Measurements from ENCODE around the gene HCFC1. TPM values are rescaled to one million over a fixed set of nuclear protein-coding genes. Genes with fewer than 3 reads are reported as not detected.

The HCFC1 gene
- total RNA-seq, 1 donor from 2014 or later: 25.4 TPM

DNA sequence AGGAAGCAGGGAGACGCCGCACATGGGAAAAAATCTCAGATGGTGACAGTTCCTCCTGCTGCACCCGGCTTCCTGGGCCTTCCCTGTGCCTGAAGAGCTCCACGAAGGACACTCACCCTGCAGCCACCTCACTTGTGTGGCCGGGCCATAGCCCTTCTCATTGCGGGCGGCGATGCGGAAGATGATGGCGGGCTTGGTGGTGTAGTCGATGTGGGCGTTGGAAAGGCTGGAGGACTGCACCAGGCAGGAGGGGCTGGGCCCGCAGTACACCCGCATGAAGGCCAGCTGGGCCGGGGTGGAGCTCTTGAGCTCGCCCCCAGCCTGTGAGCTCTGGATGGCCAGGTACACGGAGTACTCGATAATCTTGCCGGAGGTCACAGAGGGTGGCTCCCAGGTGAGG, 21.5 kb downstream of the HCFC1 start:
- no peak for ATAC-seq
- intact Hi-C loops (cut with DNase I): no loop called here
- peak; percentile 9 for DNase-seq (ENCODE audit: missing footprints)

DNA sequence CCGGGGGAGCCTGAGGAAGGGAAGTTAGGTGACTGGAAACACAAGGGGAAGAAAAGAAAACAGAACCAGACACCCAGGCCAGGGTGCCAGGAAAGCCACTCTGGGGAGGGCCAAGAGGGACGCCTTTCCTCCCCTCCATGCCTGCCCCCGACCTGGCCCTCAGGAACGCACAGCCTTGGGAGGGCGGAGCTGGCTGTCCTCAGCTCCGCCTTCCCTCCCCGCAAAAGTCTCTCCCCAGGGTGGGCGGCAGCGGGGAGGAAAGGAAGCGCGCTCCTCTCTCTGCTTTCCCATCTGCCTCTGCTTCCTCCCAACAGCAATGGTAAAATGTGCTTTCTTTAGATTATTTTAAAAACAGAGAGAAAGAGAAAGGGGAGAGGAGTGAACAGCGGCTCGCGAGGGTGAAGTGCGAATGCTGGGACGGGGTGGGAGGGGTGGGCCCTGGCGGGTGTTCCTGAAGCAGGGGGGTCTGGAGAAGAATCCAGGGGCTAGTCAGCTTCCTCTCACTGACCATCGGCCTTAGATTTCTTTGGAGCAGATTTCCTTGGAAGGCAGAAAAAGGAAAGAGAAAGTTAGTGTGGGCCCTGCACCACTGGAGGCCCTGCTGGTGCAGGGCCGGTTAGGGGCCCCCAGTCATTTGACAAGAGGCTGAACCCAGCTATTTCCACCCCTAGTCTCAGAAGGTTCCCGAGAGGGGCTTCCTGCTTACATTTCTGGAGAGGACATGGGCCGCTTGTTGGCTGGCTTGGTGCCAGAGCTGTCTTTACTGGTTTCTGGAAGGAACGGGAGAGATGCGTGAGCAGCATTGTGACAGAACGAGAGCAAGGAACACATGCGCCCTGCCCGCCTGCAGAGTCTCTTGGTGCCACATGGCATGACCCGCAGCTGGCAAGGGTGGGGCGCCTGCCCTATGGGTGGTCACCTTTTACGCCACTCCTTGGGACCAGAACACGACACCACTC, 22.5 kb downstream of the HCFC1 start:
- ATAC-seq (no peak), DNase-seq (ENCODE audit: missing footprints) (no peak)
- intact Hi-C loops (cut with DNase I): no loop called here

DNA sequence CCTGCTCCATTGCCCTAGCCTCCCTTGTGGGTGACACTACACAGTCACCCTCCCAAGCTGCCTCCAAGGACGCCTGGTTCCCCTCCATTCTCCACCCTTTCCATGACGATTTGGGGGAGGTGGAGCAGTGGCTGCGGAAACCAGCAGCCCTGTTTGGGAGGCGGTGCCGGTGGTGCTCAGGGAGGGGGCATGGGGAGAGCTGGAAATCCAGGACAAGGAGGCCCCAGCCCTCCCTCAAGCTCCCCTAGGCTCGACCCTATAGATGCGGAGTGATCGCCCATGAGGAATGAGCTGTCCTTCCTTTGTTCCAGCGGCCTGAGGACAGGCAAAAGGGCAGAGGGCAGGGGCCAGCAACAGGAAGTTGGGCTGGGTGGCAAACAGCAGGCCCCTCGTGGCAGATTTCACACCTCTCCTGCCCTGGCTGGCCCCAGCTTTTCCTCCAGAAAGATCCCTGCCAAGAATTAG, 23.6 kb downstream of the HCFC1 start:
- DNase-seq (ENCODE audit: missing footprints) (no peak), ATAC-seq (no peak)
- intact Hi-C loops (cut with DNase I): no loop called here

DNA sequence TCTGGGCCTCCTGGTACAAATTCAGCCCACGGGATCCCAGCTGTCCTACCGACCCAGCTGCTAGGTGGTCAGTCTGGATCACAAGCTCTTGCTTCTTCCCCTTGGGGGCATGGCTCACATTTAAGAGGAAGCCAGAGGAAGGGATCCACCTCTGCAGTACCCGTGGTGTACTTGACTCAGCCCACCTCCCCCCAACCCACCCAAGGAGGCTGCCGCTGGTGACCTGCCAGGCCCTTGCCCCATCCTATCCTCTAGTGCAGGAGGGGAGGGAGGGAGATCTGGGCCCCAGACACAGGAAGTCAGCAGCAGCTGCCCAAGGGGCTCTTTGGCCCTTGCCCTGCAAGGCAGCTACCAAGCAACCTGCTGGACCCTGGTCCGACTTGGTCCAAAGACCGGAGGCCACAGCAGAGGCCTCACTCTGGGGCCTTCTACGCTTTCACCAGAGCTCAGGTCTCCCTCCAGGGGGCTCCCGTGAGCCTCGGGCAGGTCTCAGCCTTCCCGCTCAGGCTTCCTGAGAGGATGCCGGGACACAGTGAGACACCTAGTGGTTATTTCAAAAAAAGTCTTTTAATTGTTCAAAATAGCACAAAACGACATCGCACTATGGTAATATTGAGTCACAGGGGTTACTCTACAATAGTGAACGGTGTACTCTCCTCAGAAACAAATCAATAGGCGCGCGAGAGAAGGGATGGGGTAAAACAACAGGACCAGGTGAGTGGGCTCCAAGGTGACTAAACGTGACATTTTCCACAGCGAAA, 24.4 kb downstream of the HCFC1 start:
- intact Hi-C loops (cut with DNase I): no loop called here
- peak; percentile 77 for ATAC-seq
- peak; percentile 84 for DNase-seq (ENCODE audit: missing footprints)

DNA sequence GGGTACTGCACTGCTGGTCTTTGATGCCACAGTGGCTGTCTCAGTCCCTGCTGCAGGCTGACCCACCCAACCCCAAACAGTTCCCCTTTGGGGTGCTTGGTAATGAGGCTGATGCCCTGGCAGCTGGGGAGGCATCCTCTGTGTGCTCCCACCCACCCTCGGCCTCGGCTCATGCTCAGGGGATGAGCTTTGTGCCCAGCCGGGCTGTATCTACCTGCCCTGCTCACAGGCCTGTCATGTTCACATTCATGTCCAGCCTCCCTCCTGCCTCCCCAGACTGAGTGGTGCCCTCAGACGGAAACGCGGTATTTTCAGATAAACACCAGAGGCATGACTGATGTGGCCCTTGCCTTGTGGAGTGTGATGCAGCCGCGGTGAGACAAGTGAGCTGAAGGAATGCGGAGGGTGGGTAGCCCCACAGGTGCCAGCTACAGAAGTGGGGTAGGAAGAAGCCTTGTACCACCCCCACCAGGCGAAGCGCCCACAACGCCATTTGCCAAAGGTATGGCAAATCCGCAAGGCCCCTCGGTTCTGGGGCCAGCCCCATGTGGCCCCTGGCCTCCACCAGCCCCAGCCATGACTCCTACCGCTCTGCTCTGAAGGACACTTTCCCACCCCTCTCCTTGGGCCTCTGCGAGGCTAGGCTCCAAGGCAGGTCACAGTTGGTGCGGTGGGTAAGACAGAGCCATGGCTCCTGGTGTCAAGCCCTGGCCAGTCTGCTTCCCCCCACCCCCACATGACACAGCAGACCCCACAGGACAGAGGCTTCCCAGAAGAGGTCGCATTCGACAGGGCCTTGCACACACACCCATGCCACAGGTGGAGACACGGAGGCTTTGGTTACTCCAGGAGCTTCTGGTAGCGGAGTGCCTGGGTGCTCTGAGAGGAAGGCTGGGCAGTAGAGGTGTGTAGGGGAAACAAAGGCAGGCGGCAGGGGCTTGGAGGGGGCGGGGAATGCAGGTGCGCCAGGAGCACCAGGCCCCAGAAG, 25.4 kb downstream of the HCFC1 start:
- ATAC-seq: no peak
- intact Hi-C loops (cut with DNase I): no loop called here
- DNase-seq (ENCODE audit: missing footprints): peak; percentile 45

DNA sequence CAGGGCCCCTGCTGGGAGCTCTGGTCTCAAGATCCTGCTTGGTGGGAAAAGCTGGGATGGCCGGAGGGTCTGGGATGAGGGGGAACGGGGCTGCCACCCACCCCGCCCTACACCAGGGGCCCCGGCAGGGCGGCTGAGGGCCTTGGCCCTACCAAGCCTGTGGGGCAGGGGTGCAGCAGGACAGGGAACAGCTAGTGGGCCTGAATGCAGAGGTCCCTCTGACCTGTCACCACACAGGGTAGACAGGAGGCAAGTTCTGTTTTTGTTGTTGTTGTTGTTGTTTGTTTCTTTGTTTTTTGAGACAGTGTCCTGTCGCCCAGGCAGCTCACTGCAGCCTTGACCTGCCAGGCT, 26.8 kb downstream of the HCFC1 start:
- no peak for DNase-seq (ENCODE audit: missing footprints)
- intact Hi-C loops (cut with DNase I): no loop called here
- ATAC-seq: peak; percentile 15

DNA sequence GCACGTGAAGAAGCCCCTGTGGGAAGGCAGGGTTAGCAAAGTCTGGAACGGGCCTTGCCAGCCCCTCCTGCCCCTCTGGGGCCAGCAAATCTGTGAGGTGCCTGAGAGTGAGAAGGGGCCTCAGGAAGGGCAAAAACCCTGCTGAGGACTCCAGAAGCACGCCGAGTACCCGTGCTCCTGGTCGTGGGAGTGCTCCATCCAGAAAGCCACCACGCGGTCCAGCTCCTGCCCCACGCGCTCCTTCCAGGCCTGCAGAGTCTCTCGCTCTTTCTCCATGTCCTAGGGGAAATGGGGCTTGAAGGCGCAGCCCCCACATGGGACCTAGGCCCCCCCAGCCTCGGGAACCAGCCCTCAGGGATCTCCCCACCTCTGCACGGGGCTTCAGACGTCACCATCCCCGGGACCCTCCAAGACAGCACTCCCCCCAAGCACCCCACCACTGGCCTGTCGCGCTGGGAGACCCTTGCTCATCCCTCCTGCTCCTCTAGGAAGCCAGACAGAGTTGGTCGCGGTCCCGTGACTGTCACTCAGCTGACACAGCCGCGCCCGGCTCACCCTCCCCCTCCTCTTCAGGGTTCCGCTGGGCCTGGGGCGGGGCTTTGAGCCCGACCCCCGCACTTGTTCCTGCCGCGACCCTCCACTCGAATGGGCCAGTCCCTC, 27.3 kb downstream of the HCFC1 start, which contains the start of gene RENBP:
Gene RENBP, minus strand, starts transcription at position 504 of the 660 bp plus-strand sequence. Its CDS starts 33 bp downstream, at position 471.
- peak; percentile 64 for ATAC-seq
- intact Hi-C loops (cut with DNase I): no loop called here
- DNase-seq (ENCODE audit: missing footprints): peak; percentile 84

DNA sequence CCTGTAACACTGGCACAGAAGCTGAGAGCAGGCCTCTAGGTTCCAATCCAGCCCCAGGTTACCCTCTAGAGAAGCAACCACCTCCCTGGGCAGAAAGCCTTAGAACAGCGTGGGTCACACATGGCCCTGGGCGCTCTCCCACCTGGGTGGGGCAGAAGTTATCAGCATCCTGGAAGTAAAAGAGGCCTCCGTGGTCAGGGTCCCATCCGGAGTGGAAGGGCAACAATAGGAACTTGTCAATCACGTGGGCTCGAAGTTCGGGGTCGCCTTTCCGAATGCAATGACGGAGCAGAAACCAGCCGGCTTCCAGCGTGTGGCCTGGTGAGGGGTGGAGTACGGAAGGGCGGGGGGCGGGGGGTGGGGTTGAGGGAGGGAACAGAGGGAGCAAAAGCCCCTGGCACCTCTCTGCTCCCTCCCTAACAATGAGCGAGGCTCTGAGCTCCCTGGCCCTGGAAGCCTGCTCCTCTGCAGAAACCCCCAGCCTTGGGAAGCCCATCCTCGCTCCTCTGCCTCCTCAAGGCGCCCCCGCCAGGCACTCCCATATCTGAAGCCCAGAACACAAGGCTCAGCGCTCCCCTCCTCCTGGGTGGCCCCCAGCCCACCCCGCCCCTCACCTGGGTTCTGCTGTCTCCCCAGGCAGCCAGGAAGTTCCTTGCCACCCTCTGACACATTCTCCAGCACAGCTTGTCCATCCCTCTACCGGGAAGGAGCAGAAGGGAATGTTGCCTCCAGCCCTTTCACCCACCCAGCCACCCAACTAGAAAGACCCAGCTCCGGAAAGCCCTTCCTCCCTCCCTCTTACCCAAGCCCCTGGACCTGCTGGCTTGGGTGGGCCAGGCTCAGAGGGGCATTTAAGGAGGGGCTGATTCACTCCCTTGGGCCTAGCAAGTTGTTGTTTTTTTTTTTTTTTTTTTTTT, 30.0 kb downstream of the HCFC1 start:
- ATAC-seq: no peak
- intact Hi-C loops (cut with DNase I): no loop called here
- DNase-seq (ENCODE audit: missing footprints): no peak

DNA sequence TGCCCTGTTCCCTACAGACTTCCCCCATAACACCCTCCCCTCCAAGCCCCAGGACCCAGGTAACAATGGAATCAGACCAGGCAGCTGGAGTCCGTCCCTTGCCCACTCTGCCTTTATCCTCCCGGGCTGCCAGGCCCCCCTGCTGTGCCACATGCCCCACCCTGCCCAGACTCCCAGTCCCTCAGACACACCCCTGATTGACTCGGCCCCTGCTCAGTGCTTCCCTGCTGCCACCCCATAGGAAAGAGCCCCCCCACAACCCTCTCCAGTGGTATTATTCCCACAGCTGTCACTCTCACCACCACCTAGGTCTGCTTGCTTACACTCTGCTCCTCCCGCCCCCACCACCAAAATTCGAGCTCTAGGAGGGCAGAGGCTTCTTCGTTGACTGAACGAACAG, 32.0 kb downstream of the HCFC1 start:
- DNase-seq (ENCODE audit: missing footprints): no peak
- ATAC-seq: no peak
- intact Hi-C loops (cut with DNase I): no loop called here

DNA sequence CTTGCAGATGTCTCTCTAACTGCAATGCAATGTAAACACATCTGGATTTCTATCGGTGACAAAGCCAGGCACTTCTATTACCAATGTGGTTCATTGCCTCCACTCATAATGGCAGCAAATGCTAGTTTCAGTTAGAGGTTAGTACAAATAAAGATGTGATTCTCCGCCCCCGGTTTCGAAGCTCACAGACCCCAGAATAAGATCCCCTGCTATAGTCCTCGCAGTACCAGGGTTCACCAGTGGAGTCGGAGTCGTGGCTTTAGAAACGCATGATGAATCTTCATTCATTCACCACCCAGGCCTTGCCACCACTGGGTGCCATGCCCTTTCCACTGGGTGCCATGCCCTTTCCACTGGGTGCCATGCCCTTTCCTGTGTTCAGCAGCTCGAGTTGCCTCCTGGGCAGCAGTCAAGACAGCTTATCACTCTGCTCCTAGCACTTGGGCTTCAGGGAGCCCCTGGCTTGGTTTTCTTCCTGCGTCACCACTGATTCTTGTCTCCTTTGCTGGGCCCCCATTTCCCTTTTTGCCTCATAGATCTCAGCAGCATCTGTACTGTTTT, 33.3 kb downstream of the HCFC1 start:
- intact Hi-C loops (cut with DNase I): no loop called here
- ATAC-seq: no peak
- DNase-seq (ENCODE audit: missing footprints): no peak

DNA sequence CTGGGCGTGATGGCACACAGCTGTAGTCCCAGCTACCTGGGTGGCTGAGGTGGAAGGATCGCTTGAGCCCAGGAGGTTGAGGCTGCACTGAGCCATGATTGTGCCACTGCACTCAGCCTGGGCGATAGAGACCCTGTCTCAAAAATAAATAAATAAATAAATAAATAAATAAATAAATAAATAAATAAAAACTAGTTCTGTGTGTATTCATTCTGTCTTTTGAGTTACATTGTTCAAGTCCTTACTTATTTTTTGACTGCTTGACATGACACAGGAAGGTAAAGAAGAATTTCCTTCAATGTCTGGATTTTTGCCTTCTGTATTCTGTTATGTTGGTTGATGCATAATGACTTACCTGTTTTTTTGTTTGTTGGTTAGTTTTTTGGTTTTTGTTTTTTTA, 34.6 kb downstream of the HCFC1 start:
- intact Hi-C loops (cut with DNase I): no loop called here
- DNase-seq (ENCODE audit: missing footprints): no peak
- no peak for ATAC-seq

DNA sequence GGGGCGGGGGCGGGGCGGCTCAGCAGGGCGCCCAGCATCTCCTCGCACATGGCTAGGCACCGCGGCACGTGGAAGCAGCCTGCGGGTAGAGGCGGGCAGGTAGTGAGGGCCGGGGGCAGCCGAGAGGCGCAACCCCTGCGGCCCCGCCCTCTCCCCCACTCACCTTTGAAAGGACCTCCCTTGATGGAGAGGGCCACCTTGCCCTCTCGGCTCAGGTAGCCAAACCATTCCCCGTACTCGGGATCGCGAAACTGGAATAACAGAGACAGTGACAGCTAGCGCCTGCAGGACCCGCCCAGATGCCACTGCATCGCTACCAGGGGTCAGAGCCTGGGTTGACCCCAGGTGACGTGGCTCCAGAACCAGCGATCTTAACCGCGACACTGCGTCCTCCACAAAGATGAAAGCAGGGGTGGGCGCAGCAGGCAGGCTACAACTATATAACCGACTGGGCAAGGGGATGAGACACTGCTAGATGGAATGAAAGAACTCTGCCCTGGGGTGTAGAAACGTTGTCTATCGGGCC, 36.2 kb downstream of the HCFC1 start:
- intact Hi-C loops (cut with DNase I): no loop called here
- ATAC-seq (no peak), DNase-seq (ENCODE audit: missing footprints) (no peak)

DNA sequence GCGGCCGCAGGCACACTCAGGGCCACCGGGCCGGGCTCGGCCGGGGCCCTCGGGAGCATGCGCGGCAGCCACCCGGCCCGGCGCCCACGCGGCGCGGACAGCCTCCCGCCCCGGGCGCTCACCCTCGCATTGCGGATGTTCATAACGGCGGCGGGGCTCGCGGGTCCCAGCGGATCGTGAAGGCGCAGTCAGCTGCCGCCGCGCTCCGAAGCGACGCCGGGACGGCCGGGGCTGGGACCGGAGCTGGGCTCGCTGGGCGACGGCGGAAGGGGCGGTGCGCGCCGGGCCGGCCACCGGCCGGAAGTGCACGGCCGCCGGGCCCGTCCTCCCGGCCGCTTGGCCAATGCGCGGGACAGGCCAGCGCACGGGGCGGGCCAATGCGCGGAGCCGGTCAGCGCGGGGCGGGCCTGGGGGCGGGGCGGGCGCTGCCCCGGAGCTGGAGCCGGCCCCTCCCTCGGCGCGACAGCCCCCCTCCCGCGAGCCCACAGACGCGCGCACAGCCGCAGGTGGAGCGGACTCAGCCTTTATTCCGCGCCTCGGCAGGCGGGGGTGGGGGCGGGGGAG, 36.8 kb downstream of the HCFC1 start, which contains the start of gene NAA10:
Gene NAA10, minus strand, starts transcription at position 276 of the 564 bp plus-strand sequence. Its CDS starts 133 bp downstream, at position 143.
- DNase-seq (ENCODE audit: missing footprints) (peak; percentile 81), ATAC-seq (peak; percentile 99)
- intact Hi-C loops (cut with DNase I): no loop called here

DNA sequence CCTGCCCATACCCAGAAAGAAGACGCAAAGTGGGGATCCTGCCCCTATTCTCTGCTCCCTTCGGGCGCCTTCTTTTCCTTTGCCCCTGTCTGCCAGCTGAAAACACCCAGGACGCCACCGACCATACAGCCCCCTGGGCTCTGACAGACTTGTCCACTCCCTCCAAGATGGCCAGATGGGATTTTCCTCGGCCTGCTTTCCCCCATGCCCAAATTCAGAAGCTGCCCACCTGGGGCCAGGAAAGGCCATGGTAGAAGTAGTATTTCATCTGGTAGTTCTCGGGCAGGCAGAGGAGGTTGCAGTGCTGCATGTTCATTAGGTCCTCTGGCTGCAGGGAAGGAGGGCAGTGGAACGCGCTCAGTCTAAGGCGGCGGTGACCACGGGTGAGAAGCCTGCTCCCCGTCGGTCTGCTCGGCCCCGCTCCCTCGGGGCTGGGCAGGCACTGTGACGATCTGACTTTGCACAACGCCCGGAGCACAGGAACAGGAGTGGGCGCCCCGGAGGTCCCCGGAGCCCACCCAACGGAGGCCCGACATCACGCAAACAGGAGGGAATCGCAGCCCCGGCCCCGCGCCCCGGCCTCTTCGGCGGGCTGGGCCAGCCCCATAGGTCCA, 37.4 kb downstream of the HCFC1 start:
- no peak for ATAC-seq
- intact Hi-C loops (cut with DNase I): no loop called here
- no peak for DNase-seq (ENCODE audit: missing footprints)

DNA sequence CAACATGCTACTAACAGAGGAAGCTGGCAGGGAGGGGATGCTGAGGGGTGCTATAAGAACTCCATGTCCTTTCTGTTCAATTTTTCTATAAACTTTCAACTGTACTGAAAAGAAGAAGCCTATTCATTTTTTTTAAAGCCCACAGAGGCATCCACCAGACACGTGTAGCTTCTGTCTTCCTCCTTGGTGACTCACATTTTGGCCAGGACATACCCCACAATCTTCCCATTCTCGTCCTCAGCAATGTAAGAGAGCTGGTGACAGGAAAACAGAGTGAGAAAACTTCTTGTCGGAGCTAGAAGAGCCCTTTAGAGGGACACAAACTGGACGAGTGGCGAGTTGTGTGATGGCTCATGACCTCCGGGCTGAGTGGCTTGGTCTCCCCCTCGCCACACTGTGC, 37.9 kb downstream of the HCFC1 start:
- intact Hi-C loops (cut with DNase I): no loop called here
- no peak for DNase-seq (ENCODE audit: missing footprints)
- ATAC-seq: no peak

All from Right ventricle myocardium inferior (tissue), 1 donor.